Measurements from ENCODE around the gene POU3F2. TPM values are rescaled to one million over a fixed set of nuclear protein-coding genes. Genes with fewer than 3 reads are reported as not detected.

POU3F2 gene
- total RNA-seq: not detected

- ChIA-PET POLR2A (no interaction called here), CTCF (interaction anchor here (2.4 kb wide), 1 partner anchor 11 kb away, joined by 6 read pairs; no protein-coding TSS in a partner anchor)
- Mint-ChIP-seq H3K27ac (peak within 1 kb of the TSS; percentile 32), H3K36me3 (ENCODE audit: low read depth) (peaks cover 6% of the 10 kb centered on the region), H3K4me3 (peak within 1 kb of the TSS; percentile 77), H3K9me3 (ENCODE audit: insufficient read depth) (no peaks in the 10 kb centered on the region), H3K4me1 (ENCODE audit: low read depth) (peaks cover 40% of the 10 kb centered on the region), H3K27me3 (ENCODE audit: low read depth) (peaks cover 75% of the 10 kb centered on the region)
- ATAC-seq (peak; percentile 72), DNase-seq (peak; percentile 68)
These were observed at the start of gene POU3F2 for GRCh38 chr6:98834060-98835031. TSS of gene POU3F2 (plus strand) at chr6:98834574. CDS start at chr6:98834874, 300 bp downstream.

GRCh38 chr6:98787435-98787834, 46.9 kb upstream of the POU3F2 start:
- ChIA-PET CTCF (no interaction called here), POLR2A (no interaction called here)
- DNase-seq: no peak
- H3K9me3 Mint-ChIP-seq (ENCODE audit: insufficient read depth): no peaks in the 10 kb centered on the region
- H3K27ac Mint-ChIP-seq: no peak overlapping the region
- no peaks in the 10 kb centered on the region for H3K4me1 Mint-ChIP-seq (ENCODE audit: low read depth)
- peaks cover 3% of the 10 kb centered on the region for H3K27me3 Mint-ChIP-seq (ENCODE audit: low read depth)
- H3K4me3 Mint-ChIP-seq: no peak overlapping the region
- H3K36me3 Mint-ChIP-seq (ENCODE audit: low read depth): no peaks in the 10 kb centered on the region
- ATAC-seq: no peak

GRCh38 chr6:98787961-98788360, 46.4 kb upstream of the POU3F2 start:
- no peaks in the 10 kb centered on the region for H3K4me1 Mint-ChIP-seq (ENCODE audit: low read depth)
- no peak overlapping the region for H3K27ac Mint-ChIP-seq
- no peaks in the 10 kb centered on the region for H3K36me3 Mint-ChIP-seq (ENCODE audit: low read depth)
- CTCF ChIA-PET: no interaction called here
- ATAC-seq: no peak
- no peaks in the 10 kb centered on the region for H3K9me3 Mint-ChIP-seq (ENCODE audit: insufficient read depth)
- peaks cover under 1% of the 10 kb centered on the region for H3K27me3 Mint-ChIP-seq (ENCODE audit: low read depth)
- POLR2A ChIA-PET: no interaction called here
- DNase-seq: no peak
- no peak overlapping the region for H3K4me3 Mint-ChIP-seq

GRCh38 chr6:98794307-98794842, 40.0 kb upstream of the POU3F2 start:
- H3K27me3 Mint-ChIP-seq (ENCODE audit: low read depth): peaks cover 4% of the 10 kb centered on the region
- H3K27ac Mint-ChIP-seq: no peak overlapping the region
- no peaks in the 10 kb centered on the region for H3K36me3 Mint-ChIP-seq (ENCODE audit: low read depth)
- no peak for DNase-seq
- H3K4me3 Mint-ChIP-seq: no peak overlapping the region
- ChIA-PET CTCF (no interaction called here), POLR2A (no interaction called here)
- no peak for ATAC-seq
- no peaks in the 10 kb centered on the region for H3K4me1 Mint-ChIP-seq (ENCODE audit: low read depth)
- H3K9me3 Mint-ChIP-seq (ENCODE audit: insufficient read depth): no peaks in the 10 kb centered on the region

GRCh38 chr6:98797217-98797994, 37.0 kb upstream of the POU3F2 start:
- Mint-ChIP-seq H3K9me3 (ENCODE audit: insufficient read depth) (no peaks in the 10 kb centered on the region), H3K4me1 (ENCODE audit: low read depth) (no peaks in the 10 kb centered on the region), H3K36me3 (ENCODE audit: low read depth) (no peaks in the 10 kb centered on the region), H3K4me3 (no peak overlapping the region), H3K27ac (no peak overlapping the region), H3K27me3 (ENCODE audit: low read depth) (peaks cover 4% of the 10 kb centered on the region)
- DNase-seq: no peak
- ATAC-seq: no peak
- CTCF ChIA-PET: no interaction called here
- POLR2A ChIA-PET: no interaction called here

GRCh38 chr6:98800866-98801265, 33.5 kb upstream of the POU3F2 start:
- ChIA-PET POLR2A (no interaction called here), CTCF (no interaction called here)
- no peaks in the 10 kb centered on the region for H3K9me3 Mint-ChIP-seq (ENCODE audit: insufficient read depth)
- H3K36me3 Mint-ChIP-seq (ENCODE audit: low read depth): no peaks in the 10 kb centered on the region
- no peak overlapping the region for H3K4me3 Mint-ChIP-seq
- no peak overlapping the region for H3K27ac Mint-ChIP-seq
- ATAC-seq: no peak
- H3K4me1 Mint-ChIP-seq (ENCODE audit: low read depth): no peaks in the 10 kb centered on the region
- DNase-seq: no peak
- H3K27me3 Mint-ChIP-seq (ENCODE audit: low read depth): peaks cover 6% of the 10 kb centered on the region

GRCh38 chr6:98808541-98809210, 25.7 kb upstream of the POU3F2 start:
- ChIA-PET CTCF (no interaction called here), POLR2A (no interaction called here)
- Mint-ChIP-seq H3K4me3 (no peak overlapping the region), H3K9me3 (ENCODE audit: insufficient read depth) (no peaks in the 10 kb centered on the region), H3K4me1 (ENCODE audit: low read depth) (no peaks in the 10 kb centered on the region), H3K27ac (no peak overlapping the region), H3K27me3 (ENCODE audit: low read depth) (peaks cover 8% of the 10 kb centered on the region), H3K36me3 (ENCODE audit: low read depth) (no peaks in the 10 kb centered on the region)
- ATAC-seq (no peak), DNase-seq (no peak)

- no peak for ATAC-seq
- Mint-ChIP-seq H3K9me3 (ENCODE audit: insufficient read depth) (no peaks in the 10 kb centered on the region), H3K4me3 (no peak overlapping the region), H3K27ac (no peak overlapping the region), H3K36me3 (ENCODE audit: low read depth) (no peaks in the 10 kb centered on the region), H3K27me3 (ENCODE audit: low read depth) (peaks cover 4% of the 10 kb centered on the region), H3K4me1 (ENCODE audit: low read depth) (no peaks in the 10 kb centered on the region)
- ChIA-PET CTCF (no interaction called here), POLR2A (no interaction called here)
- no peak for DNase-seq
These were observed 22.2 kb upstream of the POU3F2 start for GRCh38 chr6:98812220-98812619.

GRCh38 chr6:98816799-98817198, 17.6 kb upstream of the POU3F2 start:
- no peak for ATAC-seq
- H3K9me3 Mint-ChIP-seq (ENCODE audit: insufficient read depth): no peaks in the 10 kb centered on the region
- no peak for DNase-seq
- H3K4me3 Mint-ChIP-seq: no peak overlapping the region
- no peak overlapping the region for H3K27ac Mint-ChIP-seq
- ChIA-PET POLR2A (no interaction called here), CTCF (no interaction called here)
- H3K4me1 Mint-ChIP-seq (ENCODE audit: low read depth): no peaks in the 10 kb centered on the region
- peaks cover 19% of the 10 kb centered on the region for H3K27me3 Mint-ChIP-seq (ENCODE audit: low read depth)
- no peaks in the 10 kb centered on the region for H3K36me3 Mint-ChIP-seq (ENCODE audit: low read depth)

GRCh38 chr6:98821756-98822405, 12.5 kb upstream of the POU3F2 start:
- peaks cover 3% of the 10 kb centered on the region for H3K36me3 Mint-ChIP-seq (ENCODE audit: low read depth)

GRCh38 chr6:98823428-98824161, 10.8 kb upstream of the POU3F2 start:
- DNase-seq (no peak), ATAC-seq (no peak)
- CTCF ChIA-PET: interaction anchor here (1.2 kb wide), 1 partner anchor 22 kb away, joined by 3 read pairs; no protein-coding TSS in a partner anchor
- peaks cover 71% of the 10 kb centered on the region for H3K27me3 Mint-ChIP-seq (ENCODE audit: low read depth)
- POLR2A ChIA-PET: no interaction called here
- no peaks in the 10 kb centered on the region for H3K9me3 Mint-ChIP-seq (ENCODE audit: insufficient read depth)
- peaks cover 15% of the 10 kb centered on the region for H3K4me1 Mint-ChIP-seq (ENCODE audit: low read depth)
- H3K4me3 Mint-ChIP-seq: peak overlapping the region; percentile 5
- H3K36me3 Mint-ChIP-seq (ENCODE audit: low read depth): peaks cover 3% of the 10 kb centered on the region
- no peak overlapping the region for H3K27ac Mint-ChIP-seq

More at GRCh38 chr6:98821756-98822405, 12.5 kb upstream of the POU3F2 start:
- ChIA-PET CTCF (no interaction called here), POLR2A (no interaction called here)
- DNase-seq (no peak), ATAC-seq (no peak)
- Mint-ChIP-seq H3K9me3 (ENCODE audit: insufficient read depth) (no peaks in the 10 kb centered on the region), H3K4me1 (ENCODE audit: low read depth) (peaks cover 11% of the 10 kb centered on the region), H3K27ac (no peak overlapping the region), H3K4me3 (no peak overlapping the region), H3K27me3 (ENCODE audit: low read depth) (peaks cover 58% of the 10 kb centered on the region)
